ENCODE results near the gene CORO1C.

CORO1C gene

GRCh38 chr12:108696111-108696995, 35.0 kb downstream of the CORO1C start:
- DNase-seq = no peak

GRCh38 chr12:108694812-108695278, 36.5 kb downstream of the CORO1C start:
- DNase-seq = no peak

- no peak for DNase-seq
These were observed 37.6 kb downstream of the CORO1C start for GRCh38 chr12:108693751-108694150.

DNA sequence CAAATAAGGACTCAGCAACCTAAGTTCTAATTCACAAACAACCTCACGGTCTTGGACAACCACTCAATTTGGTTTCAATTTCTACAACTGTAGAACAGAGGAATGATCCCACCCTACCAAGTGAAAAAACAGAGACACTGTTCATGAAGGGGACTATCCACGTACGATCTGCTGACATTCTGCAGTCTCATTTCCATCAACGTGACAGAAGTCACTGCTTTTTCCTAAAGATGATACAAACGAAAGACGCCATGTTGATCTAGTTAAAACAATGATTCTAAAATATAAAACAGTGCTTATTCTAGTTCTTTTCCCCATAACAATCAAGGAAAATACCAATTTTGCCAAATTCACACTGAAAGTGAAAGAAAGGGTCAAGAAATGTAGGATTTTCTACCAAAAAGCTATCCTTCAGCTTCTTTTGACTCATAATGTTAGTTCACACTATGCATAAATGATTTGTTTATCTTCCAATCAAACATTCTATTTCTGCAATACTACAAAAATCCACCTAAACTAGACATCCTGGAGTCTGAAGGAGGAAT, 38.1 kb downstream of the CORO1C start:
- no peak for DNase-seq

DNA sequence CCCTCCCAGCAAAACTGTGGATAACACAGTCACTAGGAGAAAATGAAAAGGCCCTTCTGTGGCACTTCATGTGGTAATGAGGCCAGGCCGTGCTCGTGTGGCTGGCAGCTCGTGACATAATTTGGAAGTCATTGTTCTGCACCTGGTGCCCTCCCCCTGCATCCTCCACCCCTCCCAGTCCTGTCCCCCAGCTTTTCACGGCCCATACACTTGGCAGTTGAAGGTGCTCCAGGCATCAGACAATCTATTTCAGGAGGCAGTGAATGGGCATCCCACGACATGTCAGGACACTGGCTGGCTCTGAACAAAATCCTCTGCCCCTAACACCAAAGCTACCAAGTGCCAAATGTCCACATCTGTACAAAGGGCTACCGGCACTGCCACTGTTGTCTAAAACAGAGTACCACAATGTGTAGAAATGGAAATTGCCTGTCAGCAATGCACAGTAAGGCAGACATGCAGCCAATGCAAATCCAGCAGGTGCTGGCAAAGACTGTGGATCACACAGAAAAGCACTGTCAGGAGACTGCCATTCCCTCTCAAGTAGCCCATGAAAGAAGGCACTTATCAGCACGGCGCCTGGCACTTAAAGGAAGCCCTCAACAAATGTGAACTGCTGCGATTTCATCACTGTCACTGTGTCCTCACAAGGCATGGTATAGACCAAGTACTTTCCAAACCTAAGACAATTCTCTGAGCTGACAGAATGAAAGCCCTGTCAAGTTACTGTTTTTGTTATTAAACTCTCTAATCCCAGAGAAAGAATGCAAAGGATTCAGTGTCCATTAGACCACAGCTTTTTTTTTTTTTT, 39.1 kb downstream of the CORO1C start:
- peak in 1 of 2 donors; percentile 93 for DNase-seq

DNA sequence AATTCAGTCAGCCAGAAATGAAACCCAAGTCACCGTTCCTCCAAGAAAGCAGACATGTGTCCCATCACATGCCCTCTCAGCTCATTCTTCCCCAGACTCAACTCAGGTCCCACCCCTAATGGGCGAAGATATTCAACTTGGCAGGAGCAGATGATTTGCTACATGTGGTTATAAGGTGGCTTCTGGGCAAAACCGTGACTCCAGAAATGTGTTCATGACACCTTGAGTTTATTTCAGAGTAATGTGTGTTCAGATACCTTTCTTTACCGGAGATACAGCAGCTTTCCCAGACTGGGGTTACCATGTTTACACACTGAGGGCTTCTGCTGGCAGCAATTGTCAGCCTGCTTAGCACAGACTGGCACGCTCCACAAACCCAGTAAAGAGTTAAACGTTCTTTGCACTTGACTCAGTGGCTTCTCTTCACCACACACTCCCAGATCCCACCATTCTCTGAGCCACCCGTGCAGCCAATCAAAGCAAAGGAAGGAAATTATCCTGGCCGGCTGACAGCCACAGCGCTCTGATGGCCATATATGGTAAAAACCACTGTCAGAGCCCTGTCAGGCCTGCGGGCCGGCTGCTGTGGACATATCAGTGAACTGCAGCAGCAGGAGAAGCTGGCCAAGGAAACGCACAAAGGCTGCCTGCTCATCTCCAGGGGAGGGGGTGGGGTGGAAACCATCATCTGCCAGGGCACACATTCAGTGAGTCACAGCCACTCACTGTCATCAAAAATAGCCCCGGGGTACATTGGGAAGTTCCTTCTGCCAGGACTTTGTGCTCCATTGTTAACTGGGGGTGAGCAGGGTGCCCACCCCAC, 39.9 kb downstream of the CORO1C start:
- peak; percentile 95 to 97 for DNase-seq

DNA sequence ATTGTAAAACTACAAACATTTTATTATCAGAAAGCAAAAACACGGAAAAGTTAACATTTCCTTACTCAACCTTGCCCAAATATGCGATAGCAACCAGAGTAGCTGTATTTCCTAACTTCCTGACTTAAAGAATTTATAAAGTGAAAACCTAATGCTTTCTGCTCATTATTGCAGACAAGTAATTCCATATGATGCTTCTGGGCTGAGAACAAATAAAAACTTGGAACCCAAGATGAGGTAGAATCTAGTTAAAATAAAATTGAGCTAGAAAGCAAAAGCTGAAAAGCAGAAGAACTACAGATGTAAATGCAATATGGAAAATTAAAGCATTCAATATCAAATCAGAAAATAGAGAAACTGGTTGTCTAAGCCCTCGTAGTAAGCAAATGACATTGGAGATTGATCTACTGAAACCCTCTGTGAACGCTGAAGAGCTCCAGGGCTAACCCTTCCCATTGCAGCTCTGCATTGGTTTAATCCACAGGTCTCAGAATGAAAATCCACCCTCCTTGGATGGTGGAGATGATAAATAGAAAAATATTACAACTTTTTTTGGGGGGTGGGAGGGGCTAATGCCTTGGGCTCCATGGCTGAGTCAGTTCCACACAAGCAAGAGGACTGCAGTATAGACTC, 40.7 kb downstream of the CORO1C start:
- DNase-seq = no peak

GRCh38 chr12:108690191-108690518, 41.2 kb downstream of the CORO1C start:
- no peak for DNase-seq

- DNase-seq = peak; percentile 39 to 41
These were observed 41.8 kb downstream of the CORO1C start for GRCh38 chr12:108689314-108690190.

GRCh38 chr12:108686780-108687179, 44.5 kb downstream of the CORO1C start:
- no peak for DNase-seq

- DNase-seq = no peak
These were observed 45.7 kb downstream of the CORO1C start for GRCh38 chr12:108685469-108686260.

GRCh38 chr12:108683906-108684556, 47.3 kb downstream of the CORO1C start:
- no peak for DNase-seq

DNA sequence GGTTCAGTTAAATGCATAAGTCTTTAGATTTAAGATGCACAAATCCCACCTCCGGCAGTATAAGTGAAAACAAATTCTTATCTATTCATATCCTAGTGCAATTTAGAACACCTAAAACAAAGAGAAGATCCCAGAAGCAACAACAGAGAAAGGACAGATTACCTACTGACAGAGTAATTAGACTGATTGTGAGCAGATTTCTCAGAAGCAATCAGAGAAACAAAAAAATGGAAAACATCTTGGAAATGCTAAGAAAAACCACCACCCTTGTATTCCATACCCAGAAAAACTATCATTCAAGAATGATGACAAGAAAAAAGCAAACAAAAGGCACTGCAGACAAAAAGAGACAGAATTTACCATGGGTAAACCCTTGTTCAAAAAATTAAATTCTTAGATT, 50.0 kb downstream of the CORO1C start:
- DNase-seq = no peak

DNA sequence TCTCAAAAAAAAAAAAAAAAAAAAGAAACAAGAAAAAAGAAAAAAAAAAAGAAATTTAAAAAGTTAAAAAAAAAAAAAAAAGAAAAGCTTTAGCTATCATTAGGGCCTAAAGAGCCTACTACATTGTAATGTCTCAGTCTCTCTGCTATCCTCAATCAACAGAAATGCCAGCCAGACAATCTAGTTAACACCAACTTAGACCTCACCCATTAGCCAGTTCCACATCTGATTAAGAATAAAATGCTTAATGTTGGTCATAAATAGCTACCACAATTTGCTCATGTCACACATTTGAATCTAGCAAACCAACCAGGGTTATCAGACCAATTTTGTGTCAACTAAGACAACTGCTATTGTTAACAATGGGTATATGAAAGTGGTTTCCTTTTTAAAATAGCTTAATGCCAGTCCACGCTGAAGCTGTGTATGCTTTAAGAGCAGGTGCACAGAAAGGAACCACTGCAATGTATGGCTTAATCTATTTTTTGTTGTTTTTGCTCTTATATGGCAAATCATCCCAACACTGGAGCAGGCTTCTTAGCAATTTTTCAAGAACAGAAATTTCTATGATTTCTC, 52.1 kb downstream of the CORO1C start:
- DNase-seq = no peak

DNA sequence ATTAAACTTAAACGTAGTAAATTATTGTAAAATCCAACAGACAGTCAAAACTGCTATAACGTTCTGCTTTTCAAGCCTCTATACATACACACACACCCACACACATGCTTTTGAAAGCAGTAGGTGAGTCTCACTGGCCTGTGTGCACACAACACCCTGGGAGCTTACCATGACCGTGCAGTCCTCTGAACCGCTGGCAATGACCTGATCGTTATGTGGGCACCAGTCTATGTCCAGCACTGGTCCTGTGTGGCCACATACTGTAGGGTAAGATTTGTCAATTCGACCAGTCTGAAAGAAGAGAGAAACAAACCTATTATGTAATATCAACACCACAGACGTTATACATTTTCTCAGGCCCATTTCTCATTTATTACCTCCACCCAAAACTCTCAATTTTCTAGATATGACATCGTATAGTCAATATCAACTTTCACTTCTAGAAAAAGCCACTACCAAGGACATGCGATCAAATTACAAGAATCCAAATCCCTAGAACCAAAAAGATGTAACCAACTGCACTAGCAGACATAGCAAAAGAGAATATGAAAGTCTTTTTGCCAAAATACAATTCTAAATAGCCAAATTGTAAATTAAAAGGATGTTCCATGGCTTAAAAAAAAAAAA, 53.1 kb downstream of the CORO1C start:
- DNase-seq = no peak

DNA sequence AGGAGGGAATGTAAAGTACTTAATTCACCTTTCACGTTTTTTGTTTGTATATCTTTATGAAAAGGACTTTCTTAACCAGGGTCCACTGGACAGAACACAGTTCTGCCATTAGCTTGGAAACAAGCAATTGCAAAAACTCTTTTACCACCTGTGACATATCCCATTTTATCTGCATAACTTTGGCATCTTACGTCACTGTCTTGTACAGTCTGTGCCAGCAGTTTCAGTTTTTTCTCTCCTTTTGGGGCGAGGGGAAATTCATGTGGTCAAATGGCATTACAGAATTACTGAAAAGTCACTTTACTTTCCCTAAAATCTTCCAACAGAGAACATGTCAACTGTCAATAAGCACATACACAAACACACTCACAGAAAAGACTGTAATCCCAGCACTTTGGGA, 53.9 kb downstream of the CORO1C start:
- DNase-seq = no peak

GRCh38 chr12:108676707-108677106, 54.6 kb downstream of the CORO1C start:
- no peak for DNase-seq

- no peak for DNase-seq
These were observed 55.5 kb downstream of the CORO1C start for GRCh38 chr12:108675792-108676191.

- DNase-seq = no peak
These were observed 59.3 kb downstream of the CORO1C start for GRCh38 chr12:108672054-108672453.
